Panc1 (cell line): ENCODE results near the gene GBA2. TPM values are rescaled to one million over a fixed set of nuclear protein-coding genes. Genes with fewer than 3 reads are reported as not detected.

Source experiments
- ATAC-seq: fragments of 200-7000 bp; cut with Tn5 transposase; 2 replicates; pipeline ENCODE4 v1.9.1; 2020; ENCODE audit warnings: mild to moderate bottlenecking, moderate library complexity
- BruUV-seq: library from RNA; stranded (reverse); fragments of 400-500 nt; replicated peaks from 2 replicates; lab custom pipeline; 2021; lab: Mats Ljungman, UMichigan
- CTCF ChIA-PET: fragments of 300-600 bp; sonication (Branson Sonifier 250); formaldehyde crosslinking; loops from one replicate; lab custom pipeline; 2022; ENCODE audit warnings: antibody characterized with exemption; lab: Charles Lee
- POLR2A ChIA-PET: fragments of 300-600 bp; sonication (Branson Sonifier 250); formaldehyde crosslinking; loops from one replicate; lab custom pipeline; 2022; ENCODE audit warnings: antibody characterized with exemption; lab: Charles Lee
- DNase-seq: peaks from one replicate; pipeline ENCODE4 v3.0.0-alpha.2; 2010; ENCODE audit warnings: low read depth, low spot score
- H3K27ac ChIP-seq: 2 replicates; pipeline ENCODE4 v1.5.1; 2011; ENCODE audit warnings: mild to moderate bottlenecking, low read length, inconsistent platforms
- H3K27me3 ChIP-seq: fragments of 200-500 bp; sonication (Bioruptor generic); 2 replicates; pipeline ENCODE4 v1.6.0; 2014; ENCODE audit warnings: low read length, inconsistent platforms; ENCODE audit not compliant: control insufficient read depth, insufficient read depth
- H3K36me3 ChIP-seq: fragments of 200-500 bp; sonication (Bioruptor generic); 2 replicates; pipeline ENCODE4 v1.5.1; 2014; ENCODE audit warnings: inconsistent platforms, mild to moderate bottlenecking, low read length, moderate library complexity; ENCODE audit not compliant: control insufficient read depth, insufficient read depth
- H3K4me1 ChIP-seq: 2 replicates; pipeline ENCODE4 v1.5.1; 2011; ENCODE audit warnings: inconsistent platforms, mild to moderate bottlenecking, low read length, moderate library complexity; ENCODE audit not compliant: control insufficient read depth, insufficient read depth
- H3K4me3 ChIP-seq, 2 experiments: 2 replicates each; pipeline ENCODE4 v1.5.1; 2011 to 2012; ENCODE audit warnings: low read depth in 2 of 2, low read length in 2 of 2, mild to moderate bottlenecking in 2 of 2, inconsistent platforms in 1 of 2, moderate library complexity in 1 of 2
- H3K9me3 ChIP-seq: fragments of 200-500 bp; sonication (Bioruptor generic); 2 replicates; pipeline ENCODE4 v1.5.1; 2014; ENCODE audit warnings: low read depth, mild to moderate bottlenecking, inconsistent platforms, low read length, moderate library complexity; ENCODE audit not compliant: control insufficient read depth, insufficient read depth
- POLR2AphosphoS5 ChIP-seq: IDR thresholded peaks from 2 replicates; pipeline ENCODE4 v1.6.1; 2012; ENCODE audit warnings: mild to moderate bottlenecking, low read depth, low read length, moderate library complexity
- SIN3A ChIP-seq: IDR thresholded peaks from 2 replicates; pipeline ENCODE4 v1.6.1; 2012; ENCODE audit warnings: low read depth, mild to moderate bottlenecking, low read length, moderate library complexity, borderline replicate concordance; ENCODE audit not compliant: insufficient read depth
- TCF7L2 ChIP-seq: IDR thresholded peaks from 2 replicates; pipeline ENCODE4 v1.6.1; 2011; ENCODE audit warnings: mild to moderate bottlenecking, low read depth, low read length, inconsistent platforms
- in situ Hi-C: cut with HindIII; loops from 2 replicates; pipeline ENCODE4 v1.10.0; 2016; ENCODE audit warnings: low sequenced_read_pairs, low pct_unique_long_range_greater_than_20kb
- intact Hi-C: fragments of 100-400 bp; cut with micrococcal nuclease; formaldehyde crosslinking; loops from one replicate; pipeline ENCODE4 v1.10.0; 2022; ENCODE audit not compliant: unreplicated experiment
- total RNA-seq: library from RNA; stranded (reverse); gene quantifications from one replicate; pipeline ENCODE4 v1.2.1, GENCODE V29; 2021; ENCODE audit not compliant: unreplicated experiment
- TF ChIP-seq, protein P1 (sequence below), 2 experiments: IDR thresholded peaks; 2 replicates each; pipeline ENCODE4 v1.6.1; 2011 to 2012; ENCODE audit warnings: low read depth in 2 of 2, control low read depth in 1 of 2, low read length in 1 of 2, mild to moderate bottlenecking in 1 of 2, moderate library complexity in 1 of 2; ENCODE audit not compliant: insufficient read depth in 1 of 2
- TF ChIP-seq, protein P2 (sequence below): fragments of 450-650 bp; IDR thresholded peaks from 2 replicates; pipeline ENCODE4 v1.5.1; 2017; ENCODE audit warnings: mild to moderate bottlenecking

GBA2 gene
- total RNA-seq, 1 experiment from 2014 or later: 109 TPM

DNA sequence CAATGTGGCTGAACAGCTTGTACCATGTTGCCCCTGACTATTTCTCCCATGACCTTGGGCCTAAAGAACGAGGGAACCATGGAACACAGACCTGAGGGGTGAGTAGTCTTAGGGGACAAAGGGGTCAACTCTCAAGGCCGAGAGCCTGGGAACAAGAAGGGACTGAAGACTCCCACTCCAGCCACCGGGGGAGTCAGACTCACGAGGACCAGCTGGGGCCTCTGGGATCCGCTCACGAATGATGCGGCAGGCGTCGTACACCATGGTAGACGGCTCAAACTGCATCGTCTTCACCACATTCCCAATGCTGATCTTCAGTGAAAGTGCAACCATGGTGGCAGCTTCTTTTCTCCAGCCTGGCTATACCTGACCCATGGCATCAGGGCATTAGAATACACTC lies 23.7 kb downstream of the GBA2 start:
- no peak for ATAC-seq
- in situ Hi-C loops: no loop called here
- intact Hi-C loops: loop anchor here (5.0 kb wide), 1 partner anchor 63 kb away; no protein-coding TSS in a partner anchor
- no peak for DNase-seq
- TF ChIP-seq POLR2AphosphoS5: no peak
- TF ChIP-seq, protein P1, sequence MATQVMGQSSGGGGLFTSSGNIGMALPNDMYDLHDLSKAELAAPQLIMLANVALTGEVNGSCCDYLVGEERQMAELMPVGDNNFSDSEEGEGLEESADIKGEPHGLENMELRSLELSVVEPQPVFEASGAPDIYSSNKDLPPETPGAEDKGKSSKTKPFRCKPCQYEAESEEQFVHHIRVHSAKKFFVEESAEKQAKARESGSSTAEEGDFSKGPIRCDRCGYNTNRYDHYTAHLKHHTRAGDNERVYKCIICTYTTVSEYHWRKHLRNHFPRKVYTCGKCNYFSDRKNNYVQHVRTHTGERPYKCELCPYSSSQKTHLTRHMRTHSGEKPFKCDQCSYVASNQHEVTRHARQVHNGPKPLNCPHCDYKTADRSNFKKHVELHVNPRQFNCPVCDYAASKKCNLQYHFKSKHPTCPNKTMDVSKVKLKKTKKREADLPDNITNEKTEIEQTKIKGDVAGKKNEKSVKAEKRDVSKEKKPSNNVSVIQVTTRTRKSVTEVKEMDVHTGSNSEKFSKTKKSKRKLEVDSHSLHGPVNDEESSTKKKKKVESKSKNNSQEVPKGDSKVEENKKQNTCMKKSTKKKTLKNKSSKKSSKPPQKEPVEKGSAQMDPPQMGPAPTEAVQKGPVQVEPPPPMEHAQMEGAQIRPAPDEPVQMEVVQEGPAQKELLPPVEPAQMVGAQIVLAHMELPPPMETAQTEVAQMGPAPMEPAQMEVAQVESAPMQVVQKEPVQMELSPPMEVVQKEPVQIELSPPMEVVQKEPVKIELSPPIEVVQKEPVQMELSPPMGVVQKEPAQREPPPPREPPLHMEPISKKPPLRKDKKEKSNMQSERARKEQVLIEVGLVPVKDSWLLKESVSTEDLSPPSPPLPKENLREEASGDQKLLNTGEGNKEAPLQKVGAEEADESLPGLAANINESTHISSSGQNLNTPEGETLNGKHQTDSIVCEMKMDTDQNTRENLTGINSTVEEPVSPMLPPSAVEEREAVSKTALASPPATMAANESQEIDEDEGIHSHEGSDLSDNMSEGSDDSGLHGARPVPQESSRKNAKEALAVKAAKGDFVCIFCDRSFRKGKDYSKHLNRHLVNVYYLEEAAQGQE (IDR thresholded peaks at IDR 0.05; ENCODE audit: insufficient read depth in 1 of 2, low read depth in 2 of 2, low read length in 1 of 2): no peak
- no peak for TF ChIP-seq TCF7L2
- TF ChIP-seq, protein P2, sequence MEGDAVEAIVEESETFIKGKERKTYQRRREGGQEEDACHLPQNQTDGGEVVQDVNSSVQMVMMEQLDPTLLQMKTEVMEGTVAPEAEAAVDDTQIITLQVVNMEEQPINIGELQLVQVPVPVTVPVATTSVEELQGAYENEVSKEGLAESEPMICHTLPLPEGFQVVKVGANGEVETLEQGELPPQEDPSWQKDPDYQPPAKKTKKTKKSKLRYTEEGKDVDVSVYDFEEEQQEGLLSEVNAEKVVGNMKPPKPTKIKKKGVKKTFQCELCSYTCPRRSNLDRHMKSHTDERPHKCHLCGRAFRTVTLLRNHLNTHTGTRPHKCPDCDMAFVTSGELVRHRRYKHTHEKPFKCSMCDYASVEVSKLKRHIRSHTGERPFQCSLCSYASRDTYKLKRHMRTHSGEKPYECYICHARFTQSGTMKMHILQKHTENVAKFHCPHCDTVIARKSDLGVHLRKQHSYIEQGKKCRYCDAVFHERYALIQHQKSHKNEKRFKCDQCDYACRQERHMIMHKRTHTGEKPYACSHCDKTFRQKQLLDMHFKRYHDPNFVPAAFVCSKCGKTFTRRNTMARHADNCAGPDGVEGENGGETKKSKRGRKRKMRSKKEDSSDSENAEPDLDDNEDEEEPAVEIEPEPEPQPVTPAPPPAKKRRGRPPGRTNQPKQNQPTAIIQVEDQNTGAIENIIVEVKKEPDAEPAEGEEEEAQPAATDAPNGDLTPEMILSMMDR: no peak
- no peak for TF ChIP-seq SIN3A
- Histone ChIP-seq H3K9me3 (no peaks in the 10 kb centered on the region), H3K4me3 (no peak overlapping the region), H3K36me3 (peaks cover 21% of the 10 kb centered on the region), H3K4me1 (peaks cover 25% of the 10 kb centered on the region), H3K27ac (no peak overlapping the region), H3K27me3 (no peaks in the 10 kb centered on the region)
- ChIA-PET CTCF (interaction anchor here (0.5 kb wide), 1 partner anchor 66 kb away, joined by 4 read pairs; no protein-coding TSS in a partner anchor), POLR2A (no interaction called here)
- no TSS peak for BruUV-seq

DNA sequence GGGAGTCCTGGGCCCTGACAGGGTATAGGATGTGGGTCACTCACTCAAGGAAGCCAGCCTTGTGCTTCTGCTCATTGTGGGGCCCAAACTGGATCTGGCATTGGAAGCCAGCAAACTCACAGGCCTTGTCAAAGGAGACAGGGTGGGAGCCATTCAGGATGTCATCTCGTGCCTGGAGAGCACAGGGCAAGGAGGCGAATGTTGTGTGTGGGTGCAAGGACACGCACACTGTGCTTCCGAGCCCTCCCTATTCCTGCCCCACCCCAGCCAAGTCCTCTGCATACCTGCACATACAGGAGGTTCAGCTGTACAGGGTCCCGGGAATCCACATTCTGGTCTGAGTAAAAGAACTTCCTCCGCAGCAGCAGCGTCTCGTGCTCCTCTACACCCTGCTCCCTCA lies 25.1 kb downstream of the GBA2 start:
- in situ Hi-C loops: no loop called here
- Histone ChIP-seq H3K4me1 (peaks cover 11% of the 10 kb centered on the region), H3K36me3 (peaks cover 28% of the 10 kb centered on the region), H3K27me3 (no peaks in the 10 kb centered on the region), H3K4me3 (no peak overlapping the region), H3K27ac (no peak overlapping the region), H3K9me3 (no peaks in the 10 kb centered on the region)
- TF ChIP-seq SIN3A: no peak
- ChIA-PET CTCF (no interaction called here), POLR2A (no interaction called here)
- intact Hi-C loops: no loop called here
- DNase-seq (no peak), ATAC-seq (no peak)
- BruUV-seq: no TSS peak

DNA sequence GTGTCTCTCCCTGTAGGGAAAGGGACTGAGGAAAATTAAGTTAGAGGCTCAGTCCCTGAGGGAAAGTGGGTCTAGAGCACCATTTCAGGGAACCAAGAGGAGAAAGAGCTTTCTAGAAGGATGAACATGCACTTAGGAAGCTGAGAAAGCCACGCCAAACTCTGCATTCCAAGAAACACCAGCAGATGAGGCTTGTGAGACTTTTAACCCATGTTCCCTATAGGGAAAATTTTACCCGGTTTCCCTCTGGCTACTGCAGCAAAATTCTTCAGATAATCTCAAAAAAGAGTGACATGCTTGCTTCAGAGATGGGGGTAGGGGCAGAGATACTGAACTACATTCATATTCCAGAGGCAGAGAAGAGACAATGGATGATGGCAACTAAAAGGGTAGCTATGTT lies 25.6 kb downstream of the GBA2 start:
- peaks cover 30% of the 10 kb centered on the region for H3K36me3 ChIP-seq
- DNase-seq (no peak), ATAC-seq (no peak)
- H3K4me1 ChIP-seq: peaks cover 6% of the 10 kb centered on the region
- no peak overlapping the region for H3K27ac ChIP-seq
- CTCF ChIA-PET: no interaction called here
- TF ChIP-seq, protein P2: no peak
- TF ChIP-seq TCF7L2 (no peak), POLR2AphosphoS5 (no peak), SIN3A (no peak)
- TF ChIP-seq, protein P1 (IDR thresholded peaks at IDR 0.05; ENCODE audit: insufficient read depth in 1 of 2, low read depth in 2 of 2, low read length in 1 of 2): no peak
- H3K9me3 ChIP-seq: no peaks in the 10 kb centered on the region
- intact Hi-C loops: no loop called here
- H3K27me3 ChIP-seq: no peaks in the 10 kb centered on the region
- in situ Hi-C loops: no loop called here
- POLR2A ChIA-PET: no interaction called here
- BruUV-seq: no TSS peak
- no peak overlapping the region for H3K4me3 ChIP-seq
